Measurements from ENCODE around the gene SAE1.
A peak's percentile ranks its signal among the peaks of the same experiment; 100 is the strongest.

DNA sequence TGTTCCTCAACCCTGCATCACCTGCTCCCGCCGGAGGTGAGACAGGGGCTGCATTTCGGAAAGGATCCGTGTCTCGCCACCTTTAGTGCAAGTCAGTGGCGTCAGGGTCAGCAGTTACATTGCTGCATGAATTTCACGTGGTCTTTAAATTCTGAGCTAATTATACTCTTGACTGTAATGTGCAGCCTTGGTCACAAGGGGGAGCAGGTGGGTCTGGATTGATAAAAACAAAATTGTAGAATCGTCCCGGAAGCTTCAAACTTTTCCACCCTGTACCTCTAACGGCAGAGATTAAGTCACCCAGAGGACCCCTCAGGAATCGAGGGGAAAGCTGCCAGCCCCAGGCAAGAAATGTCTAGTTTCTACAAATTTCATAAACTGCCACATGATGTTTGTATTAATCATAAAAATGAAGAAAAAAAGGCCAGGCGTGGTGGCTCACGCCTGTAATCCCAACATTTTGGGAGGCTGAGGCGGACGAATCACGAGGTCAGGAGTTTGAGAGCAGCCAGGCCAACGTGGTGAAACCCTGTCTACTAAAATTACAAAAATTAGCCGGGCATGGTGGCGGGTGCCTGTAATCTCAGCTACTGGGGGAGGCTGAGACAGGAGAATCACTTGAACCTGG lies 80.2 kb downstream of the SAE1 start:
- TF ChIP-seq CTCF (IDR thresholded peaks at IDR 0.05): peak; percentile 44 to 87 (median 84)
- no peak for TF ChIP-seq POLR2A (IDR thresholded peaks at IDR 0.05)
- TF ChIP-seq POLR2AphosphoS5 (IDR thresholded peaks at IDR 0.05): peak; percentile 72
